Measurements from ENCODE around the gene CHM.
"Not testable (repeated sequence)": the region's sequence is repeated elsewhere in the genome, so short reads cannot be mapped to it uniquely, and the experiment has no call there.

CHM gene

GRCh38 chrX:85994797-85995196, 52.6 kb downstream of the CHM start:
- DNase-seq, result no peak

- DNase-seq, result no peak
Observed at GRCh38 chrX:85994228-85994627, 53.1 kb downstream of the CHM start.

DNA sequence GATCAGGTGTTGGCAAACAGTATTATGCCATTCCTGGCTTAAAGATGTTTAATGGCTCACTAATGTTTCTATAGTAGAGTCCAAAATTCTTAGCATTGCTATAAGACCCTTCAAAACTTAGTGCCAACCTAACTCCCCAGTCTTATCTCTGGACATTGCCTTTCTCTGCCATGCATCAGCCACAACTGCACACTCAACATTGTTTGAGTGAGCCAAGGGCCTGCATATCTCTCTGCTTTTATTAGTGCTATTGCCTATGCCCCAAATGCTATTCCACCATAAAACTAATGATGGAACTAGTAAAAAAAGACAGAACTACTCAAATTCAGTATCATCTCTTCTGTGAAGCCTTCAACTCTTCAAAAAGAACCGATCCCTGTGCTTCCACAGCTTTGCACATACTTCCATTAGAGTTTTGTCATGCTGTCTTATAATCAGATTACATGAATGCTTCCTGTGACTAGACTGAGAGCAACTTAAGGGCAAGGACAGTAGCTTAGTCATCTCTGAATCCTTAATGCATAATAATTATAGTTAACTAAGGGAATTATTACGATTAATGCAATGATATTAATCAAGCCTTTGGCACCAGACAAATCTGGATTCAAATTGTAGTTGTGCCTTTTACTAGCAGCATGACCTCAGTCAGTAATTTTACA, 53.7 kb downstream of the CHM start:
- DNase-seq, result no peak

- no peak for DNase-seq
Observed at GRCh38 chrX:85992811-85993229, 54.5 kb downstream of the CHM start.

- no peak for DNase-seq
Observed at GRCh38 chrX:85988353-85988752, 59.0 kb downstream of the CHM start.

DNA sequence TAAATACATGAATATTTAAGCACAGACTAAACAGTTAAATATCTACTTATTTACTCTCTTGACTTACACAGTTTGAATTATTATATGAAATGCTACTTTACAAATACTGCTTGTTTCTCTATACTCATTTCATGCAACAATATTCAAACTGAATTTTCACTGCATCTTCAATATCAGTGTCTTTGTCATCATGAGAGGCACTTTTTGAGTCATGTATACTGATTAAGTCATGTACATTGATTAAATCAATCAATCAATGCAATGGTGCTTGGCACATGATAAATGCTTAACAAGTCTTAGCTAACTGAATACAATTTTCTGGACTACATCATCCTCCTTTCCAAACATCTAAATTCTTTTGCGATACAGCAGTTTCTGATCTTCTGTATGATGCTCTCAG, 67.1 kb downstream of the CHM start:
- no peak for DNase-seq

DNA sequence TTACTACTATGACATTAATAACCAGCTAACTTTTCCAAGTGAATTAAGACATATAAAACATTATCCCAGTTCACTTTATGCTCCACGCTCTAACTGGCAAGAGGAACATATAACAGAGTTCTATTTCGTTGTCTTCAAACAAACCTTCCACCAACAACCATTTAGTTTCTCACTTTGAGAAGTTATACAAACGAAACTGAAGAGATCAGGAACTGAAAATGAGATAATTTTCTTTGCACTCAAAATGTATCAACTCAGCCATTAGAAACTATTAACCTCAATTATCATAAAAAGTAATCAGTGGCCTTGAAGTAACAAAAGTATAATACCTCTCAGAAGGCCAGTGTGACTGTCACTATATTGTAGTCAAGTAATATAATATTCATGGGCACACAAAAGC, 70.1 kb downstream of the CHM start:
- DNase-seq, result no peak

GRCh38 chrX:85972351-85972750, 75.0 kb downstream of the CHM start:
- DNase-seq, result not testable (repeated sequence)

DNA sequence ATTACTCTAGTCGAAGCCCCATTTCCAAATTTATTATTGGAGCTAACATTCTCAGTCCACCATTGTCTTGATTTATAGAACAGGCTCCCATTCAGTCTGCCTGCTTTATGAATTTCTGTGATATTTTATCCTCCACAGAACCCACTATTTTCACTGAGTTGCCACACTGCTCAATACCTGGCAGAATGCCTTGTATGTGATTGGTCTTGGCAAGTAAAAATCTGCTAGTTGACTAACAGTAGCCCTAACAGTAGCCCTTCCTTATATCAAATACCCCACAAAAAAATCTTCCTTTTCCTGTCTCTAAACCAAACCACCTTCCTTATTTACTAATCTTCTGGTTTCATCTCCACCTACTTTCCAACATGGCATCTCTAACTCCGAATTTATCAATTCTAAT, 82.6 kb downstream of the CHM start:
- DNase-seq, result no peak

GRCh38 chrX:85963736-85964135, 83.6 kb downstream of the CHM start:
- DNase-seq, result no peak

DNA sequence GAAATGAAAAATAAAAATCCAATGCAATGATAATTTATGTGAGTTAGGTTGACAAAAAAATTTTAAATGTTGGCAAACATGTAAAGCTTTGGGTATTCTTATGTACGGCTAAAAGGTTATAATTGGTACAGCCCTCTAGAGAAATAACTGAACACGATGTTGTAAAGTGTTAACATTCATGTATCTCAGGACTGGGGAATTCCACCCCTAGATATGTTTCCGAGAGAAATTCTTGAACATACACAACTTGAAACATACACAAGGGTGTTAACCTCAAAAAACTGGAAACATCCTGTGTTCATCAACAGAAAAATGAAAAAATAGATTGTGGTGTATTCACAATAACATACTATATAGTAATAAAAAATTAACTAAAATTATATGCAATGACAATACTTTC, 91.8 kb downstream of the CHM start:
- DNase-seq, result no peak

- not testable (repeated sequence) for DNase-seq
Observed at GRCh38 chrX:85944751-85945150, 102.6 kb downstream of the CHM start.

DNA sequence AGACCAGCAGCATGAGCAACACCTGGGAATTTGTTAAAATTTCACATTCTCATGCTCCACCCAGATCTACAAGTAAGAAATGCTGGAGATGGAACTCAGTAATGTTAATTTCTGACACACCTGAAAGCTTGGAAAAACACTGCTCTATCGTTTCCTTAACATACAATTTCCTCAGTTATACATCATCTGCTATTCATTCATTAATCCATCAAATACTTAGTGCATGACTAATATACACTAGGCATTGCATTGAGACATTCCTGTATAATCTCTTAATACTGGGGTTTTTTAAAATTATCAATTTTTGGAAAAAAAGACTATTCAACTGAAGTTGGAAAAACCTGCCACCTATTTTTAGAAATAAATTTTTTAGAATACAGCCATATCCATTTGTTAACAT, 106.1 kb downstream of the CHM start:
- DNase-seq, result no peak

DNA sequence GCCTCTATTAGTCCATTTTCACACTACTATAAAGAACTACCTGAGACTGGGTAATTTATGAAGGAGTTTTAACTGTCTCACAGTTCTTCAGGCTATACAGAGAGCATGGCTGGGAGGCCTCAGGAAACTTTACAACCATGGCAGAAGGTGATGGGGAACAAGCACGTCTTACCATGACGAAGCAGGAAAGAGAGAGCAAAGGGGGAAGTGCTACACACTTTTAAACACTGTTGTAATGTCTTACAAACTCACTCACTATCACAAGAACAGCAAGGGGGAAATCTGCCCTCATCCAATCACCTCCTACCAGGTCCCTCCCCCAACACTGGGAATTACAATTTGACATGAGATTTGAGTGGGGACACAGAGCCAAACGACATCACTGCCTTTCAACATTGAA, 107.4 kb downstream of the CHM start:
- not testable (repeated sequence) for DNase-seq

DNA sequence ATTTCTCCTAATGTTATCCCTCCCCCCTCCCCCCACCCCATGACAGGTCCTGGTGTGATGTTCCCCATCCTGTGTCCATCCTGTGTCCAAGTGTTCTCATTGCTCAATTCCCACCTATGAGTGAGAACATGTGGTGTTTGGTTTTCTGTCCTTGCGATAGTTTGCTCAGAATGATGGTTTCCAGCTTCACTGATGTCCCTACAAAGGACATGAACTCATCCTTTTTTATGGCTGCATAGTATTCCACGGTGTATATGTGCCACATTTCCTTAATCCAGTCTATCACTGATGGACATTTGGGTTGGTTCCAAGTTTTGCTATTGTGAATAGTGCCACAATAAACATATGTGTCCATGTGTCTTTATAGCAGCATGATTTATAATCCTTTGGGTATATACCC, 113.0 kb downstream of the CHM start:
- DNase-seq, result not testable (repeated sequence)

DNA sequence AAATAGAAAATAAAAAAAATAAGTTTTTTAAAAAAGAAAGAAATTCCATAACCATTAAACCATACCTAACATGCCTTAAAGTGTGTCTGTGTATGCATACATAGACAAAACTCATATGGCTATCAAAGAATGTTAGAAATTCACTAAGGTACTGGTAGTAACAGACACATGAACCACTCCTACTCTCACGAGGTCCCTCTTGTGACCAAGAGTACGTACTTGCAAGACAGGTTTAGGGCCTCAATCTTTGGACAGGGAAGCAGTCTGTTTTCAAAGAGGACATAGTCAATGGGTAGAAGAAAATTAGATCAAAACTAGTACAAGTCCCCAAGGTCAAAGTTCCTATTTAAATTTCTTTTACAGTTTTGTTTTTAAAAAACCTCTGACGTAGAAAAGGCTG, 117.3 kb downstream of the CHM start:
- no peak for DNase-seq

DNA sequence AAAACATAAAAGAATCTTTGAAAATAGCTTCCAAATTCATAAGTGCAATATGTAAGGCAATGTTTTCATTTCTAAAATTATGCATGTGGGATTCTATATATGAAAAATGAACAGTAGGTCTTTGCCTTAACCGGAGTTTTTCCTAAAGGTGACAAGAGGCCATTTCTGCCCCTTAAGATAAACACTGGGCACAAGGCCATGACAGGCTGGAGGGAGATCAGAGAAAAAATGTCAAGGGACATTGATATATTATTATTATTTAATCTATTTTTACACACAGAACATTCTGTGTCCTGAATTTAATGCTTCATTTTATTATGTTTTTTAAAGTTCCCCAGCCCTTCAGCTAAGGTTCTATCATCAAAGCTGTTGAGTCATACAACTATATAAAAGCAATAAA, 118.8 kb downstream of the CHM start:
- DNase-seq, result no peak

DNA sequence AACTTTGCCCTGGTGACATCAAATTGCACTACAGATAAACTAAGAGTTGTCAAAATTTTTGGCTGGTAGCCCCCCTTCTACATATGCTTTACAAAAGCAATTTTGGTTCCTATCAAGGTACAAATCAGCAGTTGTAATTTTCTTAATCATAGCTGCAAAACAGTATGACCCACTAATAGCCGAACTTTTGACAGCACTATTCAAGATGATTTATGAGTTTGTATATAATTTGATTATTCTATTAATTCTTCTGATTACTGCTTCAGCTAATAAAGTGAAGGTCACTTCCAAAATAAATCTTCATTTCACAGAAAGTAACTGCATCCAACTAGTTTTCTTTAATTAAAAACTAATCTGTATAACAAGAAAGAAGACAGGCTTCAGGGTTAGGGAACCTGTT, 119.6 kb downstream of the CHM start:
- no peak for DNase-seq

GRCh38 chrX:85922821-85923220, 124.5 kb downstream of the CHM start:
- no peak for DNase-seq

GRCh38 chrX:85916656-85917280, 130.6 kb downstream of the CHM start:
- not testable (repeated sequence) for DNase-seq

DNA sequence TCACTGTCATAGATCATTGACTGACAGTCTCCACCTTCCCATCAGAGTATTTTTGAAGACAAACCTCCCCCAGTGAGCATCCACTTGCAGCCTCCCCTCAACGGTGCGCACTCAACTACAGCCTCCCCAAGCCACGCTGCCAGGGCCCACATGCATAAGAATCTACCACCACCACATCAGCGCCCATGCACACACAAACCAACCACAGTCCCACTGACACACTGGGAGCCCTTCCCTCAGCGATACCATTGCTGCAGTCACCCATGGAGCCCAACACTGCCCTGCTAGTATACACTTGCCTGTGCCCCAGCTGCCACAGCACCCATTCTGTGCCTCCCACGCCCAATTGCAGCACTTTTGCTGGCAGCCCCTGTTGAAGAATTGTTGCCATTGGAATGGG, 132.9 kb downstream of the CHM start:
- DNase-seq, result no peak

DNA sequence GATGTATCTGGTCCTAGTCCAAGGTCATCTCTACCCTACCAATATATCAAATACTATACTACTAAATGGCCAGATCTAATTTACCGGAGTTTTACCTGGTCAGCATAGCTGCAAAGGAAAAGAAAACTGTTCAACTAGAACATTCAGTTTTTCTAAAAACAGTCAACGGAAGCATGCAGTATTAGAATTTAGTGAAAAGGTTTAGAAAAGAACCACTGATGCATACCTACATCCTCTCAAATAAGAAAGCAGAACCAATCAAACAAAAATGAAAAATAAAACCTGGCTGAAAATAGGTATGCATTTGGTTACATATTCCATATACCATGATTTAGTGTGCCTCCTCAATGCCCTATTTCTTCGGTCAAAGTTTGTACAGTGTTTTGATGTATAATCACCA, 140.0 kb downstream of the CHM start:
- DNase-seq, result no peak

GRCh38 chrX:85906399-85906798, 141.0 kb downstream of the CHM start:
- DNase-seq, result no peak

DNA sequence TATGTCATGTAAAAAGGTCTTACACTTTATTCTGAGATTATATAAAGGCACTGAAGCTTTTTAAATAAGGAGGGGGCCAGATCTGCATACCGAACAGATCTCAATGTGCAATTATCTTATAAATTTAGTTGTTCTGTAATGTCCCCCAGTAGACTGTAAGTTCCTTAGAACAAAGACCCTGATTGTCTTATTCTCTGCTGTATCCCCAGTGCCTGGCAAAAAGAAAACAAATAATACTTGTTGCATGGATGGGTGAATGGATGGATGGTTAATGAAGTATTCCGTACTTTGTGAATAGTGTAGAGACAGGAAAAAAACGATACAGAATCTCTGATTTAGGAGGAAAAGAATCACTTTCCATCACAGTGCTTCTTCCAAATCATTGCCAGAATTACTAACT, 141.5 kb downstream of the CHM start:
- no peak for DNase-seq

All from activated CD4-positive, alpha-beta T cell treated with anti-CD3 and anti-CD28 coated beads, Interleukin-2, amount 50 U/mL, for 48 hours (primary cell).